ENCODE data around the gene PDZD7.

The PDZD7 gene

GRCh38 chr10:100967332-100967731 is 63.6 kb downstream of the PDZD7 start:
- Histone ChIP-seq H3K9me3 (ENCODE audit: control insufficient read depth, low read length) (no peaks in the 10 kb centered on the region), H3K27me3 (replicated peaks; ENCODE audit: control insufficient read depth, insufficient read depth, low read length) (peaks cover 5% of the 10 kb centered on the region), H3K4me3 (ENCODE audit: low read length) (no peak overlapping the region), H3K36me3 (ENCODE audit: control insufficient read depth, insufficient read depth, low read length, severe bottlenecking) (peaks cover 33% of the 10 kb centered on the region), H3K9ac (ENCODE audit: low read length) (no peak overlapping the region), H3K4me1 (ENCODE audit: control insufficient read depth, insufficient read depth, low read length) (peaks cover 6% of the 10 kb centered on the region)
- no peak for DNase-seq (ENCODE audit: low read depth)

- H3K4me1 ChIP-seq (ENCODE audit: control insufficient read depth, insufficient read depth, low read length): peaks cover 6% of the 10 kb centered on the region
- no peaks in the 10 kb centered on the region for H3K9me3 ChIP-seq (ENCODE audit: control insufficient read depth, low read length)
- H3K9ac ChIP-seq (ENCODE audit: low read length): no peak overlapping the region
- H3K36me3 ChIP-seq (ENCODE audit: control insufficient read depth, insufficient read depth, low read length, severe bottlenecking): peaks cover 37% of the 10 kb centered on the region
- peaks cover 5% of the 10 kb centered on the region for H3K27me3 ChIP-seq (replicated peaks; ENCODE audit: control insufficient read depth, insufficient read depth, low read length)
- no peak for DNase-seq (ENCODE audit: low read depth)
- H3K4me3 ChIP-seq (ENCODE audit: low read length): no peak overlapping the region
Observed at GRCh38 chr10:100966887-100967286, 64.0 kb downstream of the PDZD7 start.

GRCh38 chr10:100965820-100966219 is 65.1 kb downstream of the PDZD7 start:
- Histone ChIP-seq H3K36me3 (ENCODE audit: control insufficient read depth, insufficient read depth, low read length, severe bottlenecking) (peaks cover 44% of the 10 kb centered on the region), H3K9ac (ENCODE audit: low read length) (no peak overlapping the region), H3K4me3 (ENCODE audit: low read length) (no peak overlapping the region), H3K9me3 (ENCODE audit: control insufficient read depth, low read length) (no peaks in the 10 kb centered on the region), H3K27me3 (replicated peaks; ENCODE audit: control insufficient read depth, insufficient read depth, low read length) (peaks cover 5% of the 10 kb centered on the region), H3K4me1 (ENCODE audit: control insufficient read depth, insufficient read depth, low read length) (peaks cover 6% of the 10 kb centered on the region)
- DNase-seq (ENCODE audit: low read depth): no peak

- Histone ChIP-seq H3K4me3 (ENCODE audit: low read length) (no peak overlapping the region), H3K36me3 (ENCODE audit: control insufficient read depth, insufficient read depth, low read length, severe bottlenecking) (peaks cover 61% of the 10 kb centered on the region), H3K4me1 (ENCODE audit: control insufficient read depth, insufficient read depth, low read length) (peaks cover 3% of the 10 kb centered on the region), H3K27me3 (replicated peaks; ENCODE audit: control insufficient read depth, insufficient read depth, low read length) (peaks cover 3% of the 10 kb centered on the region), H3K9ac (ENCODE audit: low read length) (no peak overlapping the region), H3K9me3 (ENCODE audit: control insufficient read depth, low read length) (no peaks in the 10 kb centered on the region)
- no peak for DNase-seq (ENCODE audit: low read depth)
Observed at GRCh38 chr10:100963826-100964225, 67.1 kb downstream of the PDZD7 start.

GRCh38 chr10:100962351-100963080 is 68.4 kb downstream of the PDZD7 start:
- no peaks in the 10 kb centered on the region for H3K4me1 ChIP-seq (ENCODE audit: control insufficient read depth, insufficient read depth, low read length)
- H3K4me3 ChIP-seq (ENCODE audit: low read length): no peak overlapping the region
- H3K9me3 ChIP-seq (ENCODE audit: control insufficient read depth, low read length): no peaks in the 10 kb centered on the region
- no peaks in the 10 kb centered on the region for H3K27me3 ChIP-seq (replicated peaks; ENCODE audit: control insufficient read depth, insufficient read depth, low read length)
- peak; percentile 35 for DNase-seq (ENCODE audit: low read depth)
- no peak overlapping the region for H3K9ac ChIP-seq (ENCODE audit: low read length)
- peaks cover 73% of the 10 kb centered on the region for H3K36me3 ChIP-seq (ENCODE audit: control insufficient read depth, insufficient read depth, low read length, severe bottlenecking)

- H3K27me3 ChIP-seq (replicated peaks; ENCODE audit: control insufficient read depth, insufficient read depth, low read length): no peaks in the 10 kb centered on the region
- no peak overlapping the region for H3K4me3 ChIP-seq (ENCODE audit: low read length)
- peaks cover 82% of the 10 kb centered on the region for H3K36me3 ChIP-seq (ENCODE audit: control insufficient read depth, insufficient read depth, low read length, severe bottlenecking)
- no peak for DNase-seq (ENCODE audit: low read depth)
- H3K9me3 ChIP-seq (ENCODE audit: control insufficient read depth, low read length): no peaks in the 10 kb centered on the region
- H3K4me1 ChIP-seq (ENCODE audit: control insufficient read depth, insufficient read depth, low read length): no peaks in the 10 kb centered on the region
- no peak overlapping the region for H3K9ac ChIP-seq (ENCODE audit: low read length)
Observed at GRCh38 chr10:100960251-100960650, 70.7 kb downstream of the PDZD7 start.

Data from adipocyte (in vitro differentiated cells).